ENCODE measurements around the gene FBXL22.

- TF ChIP-seq CTCF (IDR thresholded peaks at IDR 0.05; ENCODE audit: low read depth, low read length): peak; percentile 72
- no peak for TF ChIP-seq EZH2phosphoT487 (IDR thresholded peaks at IDR 0.05; ENCODE audit: low read depth)
Measured at GRCh38 chr15:63599401-63600000, 2.3 kb downstream of the FBXL22 start.
